A172 (cell line): ENCODE data around the gene AKAP13. TPM values are rescaled to one million over a fixed set of nuclear protein-coding genes. Genes with fewer than 3 reads are reported as not detected.

Experiments used
- DNase-seq: peaks from one replicate; pipeline ENCODE4 v3.0.0-alpha.2; 2015; ENCODE audit warnings: low spot score
- total RNA-seq: library from RNA; depleted of rRNA; stranded (reverse); fragments of >200 nt; shearing (Covaris generic); gene quantifications from 2 replicates; pipeline ENCODE4 v1.2.3, GENCODE V29; 2014

AKAP13 gene
- total RNA-seq, 1 experiment from 2014 or later = 35.9 TPM

- DNase-seq = no peak
Measured at GRCh38 chr15:85382942-85383341, 2.5 kb downstream of the AKAP13 start.

- no peak for DNase-seq
Measured at GRCh38 chr15:85383470-85384148, 3.2 kb downstream of the AKAP13 start.

GRCh38 chr15:85386261-85386660 lies 5.9 kb downstream of the AKAP13 start:
- DNase-seq = no peak

- no peak for DNase-seq
Measured at GRCh38 chr15:85388566-85389305, 8.3 kb downstream of the AKAP13 start.

- DNase-seq = no peak
Measured at GRCh38 chr15:85389306-85389650, 8.9 kb downstream of the AKAP13 start.

- DNase-seq = no peak
Measured at GRCh38 chr15:85389772-85390171, 9.4 kb downstream of the AKAP13 start.

- no peak for DNase-seq
Measured at GRCh38 chr15:85393210-85393609, 12.8 kb downstream of the AKAP13 start.

GRCh38 chr15:85394554-85395333 lies 14.3 kb downstream of the AKAP13 start:
- DNase-seq = no peak

- DNase-seq = no peak
Measured at GRCh38 chr15:85396554-85396953, 16.2 kb downstream of the AKAP13 start.

- no peak for DNase-seq
Measured at GRCh38 chr15:85397151-85397550, 16.7 kb downstream of the AKAP13 start.

- no peak for DNase-seq
Measured at GRCh38 chr15:85397926-85398325, 17.5 kb downstream of the AKAP13 start.

GRCh38 chr15:85398822-85399221 lies 18.4 kb downstream of the AKAP13 start:
- no peak for DNase-seq

- no peak for DNase-seq
Measured at GRCh38 chr15:85399627-85400026, 19.2 kb downstream of the AKAP13 start.

GRCh38 chr15:85400606-85401005 lies 20.2 kb downstream of the AKAP13 start:
- no peak for DNase-seq

- no peak for DNase-seq
Measured at GRCh38 chr15:85401108-85401774, 20.8 kb downstream of the AKAP13 start.

- DNase-seq = no peak
Measured at GRCh38 chr15:85402195-85402881, 21.9 kb downstream of the AKAP13 start.

- no peak for DNase-seq
Measured at GRCh38 chr15:85403745-85404144, 23.3 kb downstream of the AKAP13 start.

- no peak for DNase-seq
Measured at GRCh38 chr15:85404176-85404917, 23.9 kb downstream of the AKAP13 start.

- no peak for DNase-seq
Measured at GRCh38 chr15:85404918-85405866, 24.8 kb downstream of the AKAP13 start.

GRCh38 chr15:85406916-85407315 lies 26.5 kb downstream of the AKAP13 start:
- DNase-seq = no peak
